NCI-H446 (cell line): ENCODE measurements around the gene WFIKKN2.

ENCODE experiments used
- DNase-seq, 2 experiments: peaks; one replicate each; lab custom pipeline; 2025; lab: John Stamatoyannopoulos, UW

WFIKKN2 gene

GRCh38 chr17:50833510-50834428 lies 1.6 kb upstream of the WFIKKN2 start:
- no peak for DNase-seq

GRCh38 chr17:50834429-50835300 lies 721 bp upstream of the WFIKKN2 start:
- DNase-seq: peak in 1 of 2 experiments; percentile 35

GRCh38 chr17:50836826-50837225 lies 1.4 kb downstream of the WFIKKN2 start:
- DNase-seq: no peak

- DNase-seq: no peak
These were observed 2.0 kb downstream of the WFIKKN2 start for GRCh38 chr17:50837286-50837979.

- no peak for DNase-seq
These were observed 2.9 kb downstream of the WFIKKN2 start for GRCh38 chr17:50837980-50838954.

GRCh38 chr17:50839591-50840310 lies 4.4 kb downstream of the WFIKKN2 start:
- no peak for DNase-seq

- no peak for DNase-seq
These were observed 5.0 kb downstream of the WFIKKN2 start for GRCh38 chr17:50840311-50840851.

- no peak for DNase-seq
These were observed 6.0 kb downstream of the WFIKKN2 start for GRCh38 chr17:50841277-50841948.

GRCh38 chr17:50841949-50842354 lies 6.6 kb downstream of the WFIKKN2 start:
- DNase-seq: peak; percentile 69 to 72

GRCh38 chr17:50842506-50843149 lies 7.2 kb downstream of the WFIKKN2 start:
- no peak for DNase-seq

GRCh38 chr17:50843150-50843905 lies 7.9 kb downstream of the WFIKKN2 start:
- DNase-seq: no peak

GRCh38 chr17:50844117-50844700 lies 8.8 kb downstream of the WFIKKN2 start:
- DNase-seq: no peak

- no peak for DNase-seq
These were observed 10.1 kb downstream of the WFIKKN2 start for GRCh38 chr17:50845240-50846147.

GRCh38 chr17:50847566-50847965 lies 12.2 kb downstream of the WFIKKN2 start:
- DNase-seq: no peak

GRCh38 chr17:50848039-50848438 lies 12.7 kb downstream of the WFIKKN2 start:
- DNase-seq: no peak

GRCh38 chr17:50848711-50849110 lies 13.3 kb downstream of the WFIKKN2 start:
- no peak for DNase-seq

GRCh38 chr17:50850640-50851039 lies 15.3 kb downstream of the WFIKKN2 start:
- no peak for DNase-seq
